Measurements from ENCODE around the gene BACH1. TPM values are rescaled to one million over a fixed set of nuclear protein-coding genes. Genes with fewer than 3 reads are reported as not detected.

The BACH1 gene
- total RNA-seq, 3 donors from 2014 or later, result 31.8 to 65.3 (median 42.3) TPM

GRCh38 chr21:29394051-29394450 is 95.3 kb downstream of the BACH1 start:
- intact Hi-C loops (cut with DNase I; ENCODE audit: low total_unique reads), result no loop called here
- H3K4me1 ChIP-seq, result no peaks in the 10 kb centered on the region

More at GRCh38 chr21:29394051-29394450, 95.3 kb downstream of the BACH1 start:
- H3K27ac ChIP-seq, result no peak overlapping the region
- no peaks in the 10 kb centered on the region for H3K36me3 ChIP-seq
- H3K9me3 ChIP-seq, result no peaks in the 10 kb centered on the region
- TF ChIP-seq POLR2A (IDR thresholded peaks at IDR 0.05) (no peak), POLR2AphosphoS5 (IDR thresholded peaks at IDR 0.05) (no peak)
- TF ChIP-seq, protein P1, sequence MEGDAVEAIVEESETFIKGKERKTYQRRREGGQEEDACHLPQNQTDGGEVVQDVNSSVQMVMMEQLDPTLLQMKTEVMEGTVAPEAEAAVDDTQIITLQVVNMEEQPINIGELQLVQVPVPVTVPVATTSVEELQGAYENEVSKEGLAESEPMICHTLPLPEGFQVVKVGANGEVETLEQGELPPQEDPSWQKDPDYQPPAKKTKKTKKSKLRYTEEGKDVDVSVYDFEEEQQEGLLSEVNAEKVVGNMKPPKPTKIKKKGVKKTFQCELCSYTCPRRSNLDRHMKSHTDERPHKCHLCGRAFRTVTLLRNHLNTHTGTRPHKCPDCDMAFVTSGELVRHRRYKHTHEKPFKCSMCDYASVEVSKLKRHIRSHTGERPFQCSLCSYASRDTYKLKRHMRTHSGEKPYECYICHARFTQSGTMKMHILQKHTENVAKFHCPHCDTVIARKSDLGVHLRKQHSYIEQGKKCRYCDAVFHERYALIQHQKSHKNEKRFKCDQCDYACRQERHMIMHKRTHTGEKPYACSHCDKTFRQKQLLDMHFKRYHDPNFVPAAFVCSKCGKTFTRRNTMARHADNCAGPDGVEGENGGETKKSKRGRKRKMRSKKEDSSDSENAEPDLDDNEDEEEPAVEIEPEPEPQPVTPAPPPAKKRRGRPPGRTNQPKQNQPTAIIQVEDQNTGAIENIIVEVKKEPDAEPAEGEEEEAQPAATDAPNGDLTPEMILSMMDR (IDR thresholded peaks at IDR 0.05), result no peak
- no peak for DNase-seq (ENCODE audit: low spot score in 2 of 2)
- no peak overlapping the region for H3K4me3 ChIP-seq
- no peaks in the 10 kb centered on the region for H3K27me3 ChIP-seq

Other genes with a start within 250 kb of the BACH1 start
- gene CCT8, start 225.3 kb upstream of the BACH1 start, total RNA-seq, result 100 to 1,000 TPM; 104 to 155 (median 121) TPM
- 1 to 10 TPM; 1.8 to 8.5 (median 7.5) TPM for gene MAP3K7CL, start 168.3 kb upstream of the BACH1 start, total RNA-seq

All from breast epithelium (tissue), 4 donors.